ENCODE results near the gene KCNC3.

Gene KCNC3

DNA sequence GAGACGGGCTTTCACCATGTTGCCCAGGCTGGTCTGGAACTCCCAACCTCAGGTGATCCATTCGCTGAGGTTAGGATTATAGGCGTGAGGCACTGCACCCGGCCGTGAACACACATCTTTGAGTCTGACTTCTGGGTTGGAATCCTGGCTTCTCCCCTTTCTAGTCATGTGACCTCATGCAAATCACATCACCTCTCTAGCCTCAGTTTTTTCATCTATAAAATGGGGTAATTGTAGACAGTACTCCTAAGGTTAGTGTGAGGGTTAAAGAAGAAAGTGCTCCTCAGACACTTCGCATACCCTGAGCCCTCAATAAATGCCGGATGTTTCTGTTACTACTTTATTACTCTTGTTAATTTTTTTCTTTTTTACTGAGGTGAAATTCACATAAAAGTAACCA lies 55.4 kb downstream of the KCNC3 start:
- TF ChIP-seq ZNF48 (tag by site-specific recombination; IDR thresholded peaks at IDR 0.05), result no peak
- TF ChIP-seq, protein P1, sequence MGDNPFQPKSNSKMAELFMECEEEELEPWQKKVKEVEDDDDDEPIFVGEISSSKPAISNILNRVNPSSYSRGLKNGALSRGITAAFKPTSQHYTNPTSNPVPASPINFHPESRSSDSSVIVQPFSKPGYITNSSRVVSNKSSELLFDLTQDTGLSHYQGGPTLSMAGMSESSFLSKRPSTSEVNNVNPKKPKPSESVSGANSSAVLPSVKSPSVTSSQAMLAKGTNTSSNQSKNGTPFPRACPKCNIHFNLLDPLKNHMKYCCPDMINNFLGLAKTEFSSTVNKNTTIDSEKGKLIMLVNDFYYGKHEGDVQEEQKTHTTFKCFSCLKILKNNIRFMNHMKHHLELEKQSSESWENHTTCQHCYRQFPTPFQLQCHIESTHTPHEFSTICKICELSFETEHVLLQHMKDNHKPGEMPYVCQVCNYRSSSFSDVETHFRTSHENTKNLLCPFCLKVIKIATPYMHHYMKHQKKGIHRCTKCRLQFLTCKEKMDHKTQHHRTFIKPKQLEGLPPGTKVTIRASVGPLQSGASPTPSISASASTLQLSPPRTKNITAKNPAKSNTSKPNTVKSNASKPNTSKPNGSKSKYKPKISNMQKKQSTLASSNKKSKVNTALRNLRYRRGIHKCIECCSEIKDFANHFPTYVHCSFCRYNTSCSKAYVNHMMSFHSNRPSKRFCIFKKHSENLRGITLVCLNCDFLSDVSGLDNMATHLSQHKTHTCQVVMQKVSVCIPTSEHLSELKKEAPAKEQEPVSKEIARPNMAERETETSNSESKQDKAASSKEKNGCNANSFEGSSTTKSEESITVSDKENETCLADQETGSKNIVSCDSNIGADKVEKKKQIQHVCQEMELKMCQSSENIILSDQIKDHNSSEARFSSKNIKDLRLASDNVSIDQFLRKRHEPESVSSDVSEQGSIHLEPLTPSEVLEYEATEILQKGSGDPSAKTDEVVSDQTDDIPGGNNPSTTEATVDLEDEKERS (tag by site-specific recombination; IDR thresholded peaks at IDR 0.05), result no peak
- TF ChIP-seq ZNF747 (tag by site-specific recombination; IDR thresholded peaks at IDR 0.05), result no peak
- no peak for TF ChIP-seq ZNF571 (tag by site-specific recombination; IDR thresholded peaks at IDR 0.05)
- no peak for TF ChIP-seq ZBTB21 (tag by site-specific recombination; IDR thresholded peaks at IDR 0.05)
- no peak for TF ChIP-seq ZNF140 (tag by site-specific recombination; IDR thresholded peaks at IDR 0.05)
- TF ChIP-seq, protein P2, sequence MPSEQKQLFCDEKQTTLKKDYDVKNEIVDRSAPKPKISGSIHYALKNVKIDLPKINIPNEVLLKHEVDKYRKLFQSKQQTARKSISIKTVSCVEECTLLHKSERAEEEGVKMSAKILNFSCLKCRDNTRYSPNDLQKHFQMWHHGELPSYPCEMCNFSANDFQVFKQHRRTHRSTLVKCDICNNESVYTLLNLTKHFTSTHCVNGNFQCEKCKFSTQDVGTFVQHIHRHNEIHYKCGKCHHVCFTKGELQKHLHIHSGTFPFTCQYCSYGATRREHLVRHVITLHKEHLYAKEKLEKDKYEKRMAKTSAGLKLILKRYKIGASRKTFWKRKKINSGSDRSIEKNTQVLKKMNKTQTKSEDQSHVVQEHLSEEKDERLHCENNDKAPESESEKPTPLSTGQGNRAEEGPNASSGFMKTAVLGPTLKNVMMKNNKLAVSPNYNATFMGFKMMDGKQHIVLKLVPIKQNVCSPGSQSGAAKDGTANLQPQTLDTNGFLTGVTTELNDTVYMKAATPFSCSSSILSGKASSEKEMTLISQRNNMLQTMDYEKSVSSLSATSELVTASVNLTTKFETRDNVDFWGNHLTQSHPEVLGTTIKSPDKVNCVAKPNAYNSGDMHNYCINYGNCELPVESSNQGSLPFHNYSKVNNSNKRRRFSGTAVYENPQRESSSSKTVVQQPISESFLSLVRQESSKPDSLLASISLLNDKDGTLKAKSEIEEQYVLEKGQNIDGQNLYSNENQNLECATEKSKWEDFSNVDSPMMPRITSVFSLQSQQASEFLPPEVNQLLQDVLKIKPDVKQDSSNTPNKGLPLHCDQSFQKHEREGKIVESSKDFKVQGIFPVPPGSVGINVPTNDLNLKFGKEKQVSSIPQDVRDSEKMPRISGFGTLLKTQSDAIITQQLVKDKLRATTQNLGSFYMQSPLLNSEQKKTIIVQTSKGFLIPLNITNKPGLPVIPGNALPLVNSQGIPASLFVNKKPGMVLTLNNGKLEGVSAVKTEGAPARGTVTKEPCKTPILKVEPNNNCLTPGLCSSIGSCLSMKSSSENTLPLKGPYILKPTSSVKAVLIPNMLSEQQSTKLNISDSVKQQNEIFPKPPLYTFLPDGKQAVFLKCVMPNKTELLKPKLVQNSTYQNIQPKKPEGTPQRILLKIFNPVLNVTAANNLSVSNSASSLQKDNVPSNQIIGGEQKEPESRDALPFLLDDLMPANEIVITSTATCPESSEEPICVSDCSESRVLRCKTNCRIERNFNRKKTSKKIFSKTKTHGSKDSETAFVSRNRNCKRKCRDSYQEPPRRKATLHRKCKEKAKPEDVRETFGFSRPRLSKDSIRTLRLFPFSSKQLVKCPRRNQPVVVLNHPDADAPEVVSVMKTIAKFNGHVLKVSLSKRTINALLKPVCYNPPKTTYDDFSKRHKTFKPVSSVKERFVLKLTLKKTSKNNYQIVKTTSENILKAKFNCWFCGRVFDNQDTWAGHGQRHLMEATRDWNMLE (tag by site-specific recombination; conservative IDR thresholded peaks at IDR 0.05; ENCODE audit: low read depth), result no peak
- no peak for TF ChIP-seq ZNF555 (tag by site-specific recombination; conservative IDR thresholded peaks at IDR 0.05)
- TF ChIP-seq, protein P3, sequence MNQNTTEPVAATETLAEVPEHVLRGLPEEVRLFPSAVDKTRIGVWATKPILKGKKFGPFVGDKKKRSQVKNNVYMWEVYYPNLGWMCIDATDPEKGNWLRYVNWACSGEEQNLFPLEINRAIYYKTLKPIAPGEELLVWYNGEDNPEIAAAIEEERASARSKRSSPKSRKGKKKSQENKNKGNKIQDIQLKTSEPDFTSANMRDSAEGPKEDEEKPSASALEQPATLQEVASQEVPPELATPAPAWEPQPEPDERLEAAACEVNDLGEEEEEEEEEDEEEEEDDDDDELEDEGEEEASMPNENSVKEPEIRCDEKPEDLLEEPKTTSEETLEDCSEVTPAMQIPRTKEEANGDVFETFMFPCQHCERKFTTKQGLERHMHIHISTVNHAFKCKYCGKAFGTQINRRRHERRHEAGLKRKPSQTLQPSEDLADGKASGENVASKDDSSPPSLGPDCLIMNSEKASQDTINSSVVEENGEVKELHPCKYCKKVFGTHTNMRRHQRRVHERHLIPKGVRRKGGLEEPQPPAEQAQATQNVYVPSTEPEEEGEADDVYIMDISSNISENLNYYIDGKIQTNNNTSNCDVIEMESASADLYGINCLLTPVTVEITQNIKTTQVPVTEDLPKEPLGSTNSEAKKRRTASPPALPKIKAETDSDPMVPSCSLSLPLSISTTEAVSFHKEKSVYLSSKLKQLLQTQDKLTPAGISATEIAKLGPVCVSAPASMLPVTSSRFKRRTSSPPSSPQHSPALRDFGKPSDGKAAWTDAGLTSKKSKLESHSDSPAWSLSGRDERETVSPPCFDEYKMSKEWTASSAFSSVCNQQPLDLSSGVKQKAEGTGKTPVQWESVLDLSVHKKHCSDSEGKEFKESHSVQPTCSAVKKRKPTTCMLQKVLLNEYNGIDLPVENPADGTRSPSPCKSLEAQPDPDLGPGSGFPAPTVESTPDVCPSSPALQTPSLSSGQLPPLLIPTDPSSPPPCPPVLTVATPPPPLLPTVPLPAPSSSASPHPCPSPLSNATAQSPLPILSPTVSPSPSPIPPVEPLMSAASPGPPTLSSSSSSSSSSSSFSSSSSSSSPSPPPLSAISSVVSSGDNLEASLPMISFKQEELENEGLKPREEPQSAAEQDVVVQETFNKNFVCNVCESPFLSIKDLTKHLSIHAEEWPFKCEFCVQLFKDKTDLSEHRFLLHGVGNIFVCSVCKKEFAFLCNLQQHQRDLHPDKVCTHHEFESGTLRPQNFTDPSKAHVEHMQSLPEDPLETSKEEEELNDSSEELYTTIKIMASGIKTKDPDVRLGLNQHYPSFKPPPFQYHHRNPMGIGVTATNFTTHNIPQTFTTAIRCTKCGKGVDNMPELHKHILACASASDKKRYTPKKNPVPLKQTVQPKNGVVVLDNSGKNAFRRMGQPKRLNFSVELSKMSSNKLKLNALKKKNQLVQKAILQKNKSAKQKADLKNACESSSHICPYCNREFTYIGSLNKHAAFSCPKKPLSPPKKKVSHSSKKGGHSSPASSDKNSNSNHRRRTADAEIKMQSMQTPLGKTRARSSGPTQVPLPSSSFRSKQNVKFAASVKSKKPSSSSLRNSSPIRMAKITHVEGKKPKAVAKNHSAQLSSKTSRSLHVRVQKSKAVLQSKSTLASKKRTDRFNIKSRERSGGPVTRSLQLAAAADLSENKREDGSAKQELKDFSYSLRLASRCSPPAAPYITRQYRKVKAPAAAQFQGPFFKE (tag by site-specific recombination; IDR thresholded peaks at IDR 0.05; ENCODE audit: borderline replicate concordance), result no peak
- no peak for TF ChIP-seq ZNF341 (tag by site-specific recombination; IDR thresholded peaks at IDR 0.05; ENCODE audit: low read depth)
- TF ChIP-seq SP7 (tag by site-specific recombination; IDR thresholded peaks at IDR 0.05), result no peak
- no peak for TF ChIP-seq ZNF658 (tag by site-specific recombination; IDR thresholded peaks at IDR 0.05)
- H3K9me3 ChIP-seq (ENCODE audit: control insufficient read depth, insufficient read depth, low read depth, low read length), result no peaks in the 10 kb centered on the region
- no peak overlapping the region for H3K4me3 ChIP-seq (ENCODE audit: low read depth, low read length)
- H3K36me3 ChIP-seq (ENCODE audit: control insufficient read depth in 2 of 2, insufficient read depth in 1 of 2, low read length in 2 of 2), result peaks cover 0 to 4% of the 10 kb centered on the region in 2 experiments; a peak in 2 of 3 replicates
- ChIA-PET CTCF (interaction anchor here (0.7 to 0.8 kb wide), 3 partner anchors 28 to 364 kb away, joined by 3 to 10 read pairs (median 3); no protein-coding TSS in a partner anchor), POLR2A (interaction anchor here (1.8 kb wide), 1 partner anchor 55 kb away, joined by 6 read pairs; the partner anchor contains the start of gene KCNC3)
- no peaks in the 10 kb centered on the region for H3K4me1 ChIP-seq (ENCODE audit: control insufficient read depth, insufficient read depth, low read length)
- H3K27ac ChIP-seq (ENCODE audit: extremely low read depth, low read depth, low read length), result no peak overlapping the region

Data from HEK293 (cell line).